Vagina (tissue), 2 donors: ENCODE data around the gene AHCYL2. TPM values are rescaled to one million over a fixed set of nuclear protein-coding genes. Genes with fewer than 3 reads are reported as not detected.
"Not testable (repeated sequence)": the region's sequence is repeated elsewhere in the genome, so short reads cannot be mapped to it uniquely, and the experiment has no call there.

Experiments used
- DNase-seq, 2 donors: peaks; one replicate each; pipeline ENCODE4 v3.0.0-alpha.2; 2017; ENCODE audit errors: extremely low spot score in 2 of 2
- H3K27ac ChIP-seq: fragments of 200-600 bp; sonication (generic); one replicate; pipeline ENCODE4 v1.5.1; 2019
- H3K27me3 ChIP-seq: fragments of 200-600 bp; sonication (generic); one replicate; pipeline ENCODE4 v1.5.1; 2019
- H3K36me3 ChIP-seq, 2 donors: fragments of 200-600 bp; sonication (generic); one replicate each; pipeline ENCODE4 v1.5.1; 2017 to 2019
- H3K4me1 ChIP-seq: fragments of 200-600 bp; sonication (generic); one replicate; pipeline ENCODE4 v1.5.1; 2019
- H3K4me3 ChIP-seq, 2 donors: fragments of 200-600 bp; sonication (generic); 1 replicate in 1 of 2; 2 replicates in 1 of 2; pipeline ENCODE4 v1.5.1; 2016 to 2019
- H3K9me3 ChIP-seq: fragments of 200-600 bp; sonication (generic); one replicate; pipeline ENCODE4 v1.5.1; 2019
- POLR2A ChIP-seq, 2 donors: fragments of 450-650 bp; IDR thresholded peaks; one replicate each; pipeline ENCODE4 v1.6.1; 2017; ENCODE audit warnings: antibody characterized with exemption in 2 of 2, mild to moderate bottlenecking in 2 of 2, moderate library complexity in 2 of 2
- POLR2AphosphoS5 ChIP-seq, 2 donors: sonication (generic); formaldehyde crosslinking; IDR thresholded peaks; one replicate each; pipeline ENCODE4 v1.9.0; 2017; ENCODE audit warnings: antibody characterized with exemption in 2 of 2, mild to moderate bottlenecking in 2 of 2, low read depth in 1 of 2; ENCODE audit not compliant: insufficient read depth in 1 of 2
- intact Hi-C: fragments of 100-400 bp; cut with DNase I; formaldehyde crosslinking; loops from one replicate; pipeline ENCODE4 v1.15.1; 2023
- total RNA-seq: library from RNA; depleted of rRNA; stranded (reverse); fragments of >200 nt; gene quantifications from one replicate; pipeline ENCODE4 v1.2.3, GENCODE V29; 2016
- TF ChIP-seq, protein P1 (sequence below), 3 experiments: fragments of 450-650 bp in 2 of 3; fragments of 200-600 bp in 1 of 3; sonication (generic) in 1 of 3; IDR thresholded peaks; one replicate each; pipeline ENCODE4 v1.5.1; 2017 to 2019; ENCODE audit warnings: antibody characterized with exemption in 3 of 3, mild to moderate bottlenecking in 2 of 3, moderate library complexity in 2 of 3

Gene AHCYL2
- total RNA-seq, 1 donor from 2014 or later, result 19.6 TPM

DNA sequence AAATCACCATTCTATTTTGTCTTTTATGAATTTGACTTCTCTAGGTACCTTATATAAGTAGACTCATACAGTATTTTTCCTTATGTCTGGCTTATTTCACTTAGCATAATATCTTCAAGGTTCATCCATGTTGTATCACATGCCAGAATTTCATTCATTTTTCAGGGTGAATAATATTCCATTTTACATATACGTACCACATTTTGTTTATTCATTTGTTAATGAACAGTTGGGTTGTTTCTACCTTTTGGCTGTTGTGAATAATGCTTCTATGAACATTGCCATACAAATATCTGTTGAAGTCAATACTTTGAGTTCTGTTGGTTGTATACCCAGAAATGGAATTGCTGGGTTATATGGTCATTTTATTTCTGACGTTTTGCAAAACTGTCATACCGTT lies 20.7 kb downstream of the AHCYL2 start:
- no peaks in the 10 kb centered on the region for H3K36me3 ChIP-seq
- no peaks in the 10 kb centered on the region for H3K9me3 ChIP-seq
- no peaks in the 10 kb centered on the region for H3K4me1 ChIP-seq
- no peak overlapping the region for H3K27ac ChIP-seq
- TF ChIP-seq POLR2AphosphoS5 (IDR thresholded peaks at IDR 0.05; ENCODE audit: insufficient read depth in 1 of 2, low read depth in 1 of 2) (no peak), POLR2A (IDR thresholded peaks at IDR 0.05) (no peak)
- TF ChIP-seq, protein P1, sequence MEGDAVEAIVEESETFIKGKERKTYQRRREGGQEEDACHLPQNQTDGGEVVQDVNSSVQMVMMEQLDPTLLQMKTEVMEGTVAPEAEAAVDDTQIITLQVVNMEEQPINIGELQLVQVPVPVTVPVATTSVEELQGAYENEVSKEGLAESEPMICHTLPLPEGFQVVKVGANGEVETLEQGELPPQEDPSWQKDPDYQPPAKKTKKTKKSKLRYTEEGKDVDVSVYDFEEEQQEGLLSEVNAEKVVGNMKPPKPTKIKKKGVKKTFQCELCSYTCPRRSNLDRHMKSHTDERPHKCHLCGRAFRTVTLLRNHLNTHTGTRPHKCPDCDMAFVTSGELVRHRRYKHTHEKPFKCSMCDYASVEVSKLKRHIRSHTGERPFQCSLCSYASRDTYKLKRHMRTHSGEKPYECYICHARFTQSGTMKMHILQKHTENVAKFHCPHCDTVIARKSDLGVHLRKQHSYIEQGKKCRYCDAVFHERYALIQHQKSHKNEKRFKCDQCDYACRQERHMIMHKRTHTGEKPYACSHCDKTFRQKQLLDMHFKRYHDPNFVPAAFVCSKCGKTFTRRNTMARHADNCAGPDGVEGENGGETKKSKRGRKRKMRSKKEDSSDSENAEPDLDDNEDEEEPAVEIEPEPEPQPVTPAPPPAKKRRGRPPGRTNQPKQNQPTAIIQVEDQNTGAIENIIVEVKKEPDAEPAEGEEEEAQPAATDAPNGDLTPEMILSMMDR (IDR thresholded peaks at IDR 0.05), result no peak
- no peak overlapping the region for H3K4me3 ChIP-seq
- DNase-seq, result no peak
- H3K27me3 ChIP-seq, result no peaks in the 10 kb centered on the region
- intact Hi-C loops, result no loop called here

DNA sequence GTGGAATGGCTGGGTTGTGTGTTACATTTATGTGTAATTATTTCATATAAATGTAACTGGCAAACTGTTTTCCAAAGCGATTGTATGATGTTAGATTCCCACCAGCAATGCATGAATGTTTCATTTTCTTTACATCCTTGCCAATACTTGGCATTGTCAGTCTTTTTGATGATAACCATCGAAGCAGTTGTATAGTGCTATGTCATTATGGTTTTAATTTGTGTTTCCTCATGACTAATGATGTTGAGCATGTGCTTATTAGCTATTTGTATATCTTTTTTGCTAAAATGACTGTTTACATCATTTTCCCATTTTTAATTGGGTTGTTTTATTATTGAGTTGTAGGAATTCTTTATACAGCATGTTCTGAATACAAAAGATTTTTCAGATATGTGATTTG lies 22.3 kb downstream of the AHCYL2 start:
- TF ChIP-seq POLR2AphosphoS5 (IDR thresholded peaks at IDR 0.05; ENCODE audit: insufficient read depth in 1 of 2, low read depth in 1 of 2) (no peak), POLR2A (IDR thresholded peaks at IDR 0.05) (no peak)
- TF ChIP-seq, protein P1 (IDR thresholded peaks at IDR 0.05), result no peak
- DNase-seq, result no peak

DNA sequence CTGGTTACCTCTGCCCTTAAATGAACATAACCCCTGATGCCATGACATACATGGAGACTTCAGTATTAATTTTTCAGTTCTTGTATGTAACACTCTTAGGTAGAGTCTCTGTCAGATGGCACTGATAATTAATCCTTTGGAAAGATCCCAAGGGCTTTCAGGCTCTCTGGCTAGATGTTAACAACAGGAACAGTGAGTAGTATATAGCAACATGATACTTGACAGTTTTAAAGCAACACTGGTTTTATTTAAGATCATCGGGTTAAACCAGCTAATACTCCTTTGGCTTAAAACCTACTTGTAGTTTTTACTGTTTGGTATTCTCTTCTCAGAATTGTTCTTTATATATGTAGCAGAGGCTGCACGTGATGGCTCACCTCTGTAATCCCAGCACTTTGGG lies 27.3 kb downstream of the AHCYL2 start:
- TF ChIP-seq POLR2AphosphoS5 (IDR thresholded peaks at IDR 0.05; ENCODE audit: insufficient read depth in 1 of 2, low read depth in 1 of 2) (no peak), POLR2A (IDR thresholded peaks at IDR 0.05) (no peak)

More for the DNA sequence above, 22.3 kb downstream of the AHCYL2 start:
- Histone ChIP-seq H3K4me3 (no peak overlapping the region), H3K27ac (no peak overlapping the region), H3K36me3 (no peaks in the 10 kb centered on the region), H3K27me3 (no peaks in the 10 kb centered on the region), H3K9me3 (no peaks in the 10 kb centered on the region), H3K4me1 (peaks cover 7% of the 10 kb centered on the region)
- intact Hi-C loops, result no loop called here

DNA sequence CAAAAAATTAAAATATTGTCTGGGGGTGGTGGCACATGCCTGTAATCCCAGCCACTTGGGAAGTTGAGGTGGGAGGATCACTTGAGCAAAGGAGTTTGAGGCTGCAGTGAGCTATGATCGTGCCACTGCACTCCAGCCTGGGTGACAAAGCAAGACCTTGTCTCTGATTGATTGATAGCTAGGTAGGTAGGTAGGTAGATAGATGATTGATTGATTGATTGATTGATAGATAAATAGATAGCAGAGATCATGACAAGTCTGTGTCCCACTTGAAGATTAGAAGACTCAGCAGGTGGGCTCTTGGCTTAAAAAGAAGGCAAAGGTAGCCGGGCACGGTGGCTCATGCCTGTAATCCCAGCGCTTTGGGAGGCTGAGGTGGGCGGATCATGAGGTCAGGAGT lies 27.8 kb downstream of the AHCYL2 start:
- DNase-seq, H3K36me3 ChIP-seq, intact Hi-C loops, H3K4me3 ChIP-seq, H3K9me3 ChIP-seq, H3K27ac ChIP-seq, H3K27me3 ChIP-seq: not testable (repeated sequence)
- H3K4me1 ChIP-seq, result peaks cover 17% of the 10 kb centered on the region

More for the DNA sequence above, 27.3 kb downstream of the AHCYL2 start:
- DNase-seq, result no peak
- intact Hi-C loops, result no loop called here
- Histone ChIP-seq H3K27me3 (no peaks in the 10 kb centered on the region), H3K4me3 (no peak overlapping the region), H3K4me1 (peaks cover 17% of the 10 kb centered on the region), H3K9me3 (no peaks in the 10 kb centered on the region), H3K27ac (no peak overlapping the region), H3K36me3 (no peaks in the 10 kb centered on the region)

DNA sequence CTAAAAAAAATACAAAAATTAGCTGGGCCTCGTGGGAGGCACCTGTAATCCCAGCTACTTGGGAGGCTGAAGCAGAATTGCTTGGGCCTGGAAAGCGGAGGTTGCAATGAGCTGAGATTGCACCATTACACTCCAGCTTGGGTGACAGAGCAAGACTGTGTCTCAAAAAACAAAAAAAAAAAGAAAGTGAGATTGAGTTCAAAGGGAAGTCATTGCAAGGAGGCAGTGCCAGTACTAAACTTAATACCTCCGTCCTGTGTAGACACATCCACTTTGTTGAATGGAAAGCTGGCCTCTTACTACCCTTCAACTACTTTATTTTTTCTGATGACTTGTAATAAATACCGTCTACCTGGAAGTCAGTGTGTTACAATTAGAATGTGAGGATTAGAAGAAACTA lies 31.0 kb downstream of the AHCYL2 start:
- H3K9me3 ChIP-seq, result no peaks in the 10 kb centered on the region
- intact Hi-C loops, result no loop called here
- no peaks in the 10 kb centered on the region for H3K36me3 ChIP-seq
- peaks cover 17% of the 10 kb centered on the region for H3K4me1 ChIP-seq
- H3K27ac ChIP-seq, result no peak overlapping the region
- DNase-seq, result no peak
- H3K4me3 ChIP-seq, result no peak overlapping the region
- TF ChIP-seq, protein P1 (IDR thresholded peaks at IDR 0.05), result no peak
- no peak for TF ChIP-seq POLR2A (IDR thresholded peaks at IDR 0.05)
- TF ChIP-seq POLR2AphosphoS5 (IDR thresholded peaks at IDR 0.05; ENCODE audit: insufficient read depth in 1 of 2, low read depth in 1 of 2), result no peak
- H3K27me3 ChIP-seq, result no peaks in the 10 kb centered on the region

DNA sequence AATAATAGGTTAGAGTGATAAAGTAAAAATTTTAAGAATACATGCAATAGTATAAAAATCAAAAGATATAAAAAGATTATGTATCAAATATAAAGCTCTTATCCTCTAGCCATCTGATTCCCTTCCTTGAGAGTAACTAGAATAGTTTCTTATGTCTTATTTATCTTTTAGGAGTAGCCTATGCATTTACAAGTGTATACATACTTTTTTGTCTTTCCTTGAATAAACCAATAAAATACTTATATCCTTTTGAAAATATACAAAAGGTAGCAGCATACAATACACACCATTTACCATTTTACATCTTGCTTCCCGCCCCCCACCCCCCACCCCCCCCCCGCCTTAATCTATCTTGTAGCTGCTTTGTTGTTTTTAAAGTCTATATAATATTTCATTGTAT lies 31.4 kb downstream of the AHCYL2 start:
- intact Hi-C loops, result no loop called here
- DNase-seq, result no peak

More for the DNA sequence above, 31.4 kb downstream of the AHCYL2 start:
- Histone ChIP-seq H3K4me1 (peaks cover 17% of the 10 kb centered on the region), H3K9me3 (no peaks in the 10 kb centered on the region), H3K27ac (no peak overlapping the region), H3K27me3 (no peaks in the 10 kb centered on the region), H3K36me3 (no peaks in the 10 kb centered on the region), H3K4me3 (no peak overlapping the region)
- no peak for TF ChIP-seq POLR2AphosphoS5 (IDR thresholded peaks at IDR 0.05; ENCODE audit: insufficient read depth in 1 of 2, low read depth in 1 of 2)
- TF ChIP-seq POLR2A (IDR thresholded peaks at IDR 0.05), result no peak
- TF ChIP-seq, protein P1 (IDR thresholded peaks at IDR 0.05), result no peak
